Naive thymus-derived CD4-positive, alpha-beta T cell (primary cell): ENCODE measurements around the gene ITPR2. TPM values are rescaled to one million over a fixed set of nuclear protein-coding genes. Genes with fewer than 3 reads are reported as not detected.
"Not testable (repeated sequence)": the region's sequence is repeated elsewhere in the genome, so short reads cannot be mapped to it uniquely, and the experiment has no call there.

Experiments
- ATAC-seq: fragments of 150-1000 bp; cut with Tn5 transposase; 2 replicates; pipeline ENCODE4 v1.10.0; 2021; ENCODE audit warnings: mild to moderate bottlenecking, moderate library complexity
- CTCF ChIA-PET: fragments of 350-600 bp; sonication (Branson Sonifier 250); formaldehyde crosslinking; loops from one replicate; lab custom pipeline; 2021; ENCODE audit warnings: antibody characterized with exemption; lab: Charles Lee
- POLR2A ChIA-PET: fragments of 350-600 bp; sonication (Branson Sonifier 250); formaldehyde crosslinking; loops from one replicate; lab custom pipeline; 2021; ENCODE audit warnings: antibody characterized with exemption, inconsistent platforms; lab: Charles Lee
- DNase-seq, 9 donors: peaks; one replicate each; pipeline versions ENCODE4 v3.0.0 to v3.0.0-alpha.2; 2020 to 2022; ENCODE audit warnings: mixed read lengths in 1 of 9
- H3K27ac ChIP-seq: one replicate; pipeline ENCODE4 v1.7.0; 2013; ENCODE audit warnings: mild to moderate bottlenecking, low read depth, low read length, moderate library complexity
- H3K27me3 ChIP-seq, 2 donors: one replicate each; pipeline ENCODE4 v1.7.0; 2013; ENCODE audit warnings: low read length in 2 of 2, mild to moderate bottlenecking in 2 of 2, moderate library complexity in 2 of 2; ENCODE audit not compliant: control insufficient read depth in 2 of 2, insufficient read depth in 2 of 2
- H3K36me3 ChIP-seq, 3 experiments: 1 replicate in 2 of 3; 2 replicates in 1 of 3; pipeline ENCODE4 v1.7.0; 2013; ENCODE audit warnings: low read length in 3 of 3, mild to moderate bottlenecking in 3 of 3, moderate library complexity in 1 of 3; ENCODE audit not compliant: insufficient read depth in 3 of 3, control insufficient read depth in 2 of 3
- H3K4me1 ChIP-seq, 2 donors: one replicate each; pipeline ENCODE4 v1.7.0; 2013; ENCODE audit warnings: low read length in 2 of 2, mild to moderate bottlenecking in 2 of 2, moderate library complexity in 1 of 2; ENCODE audit not compliant: control insufficient read depth in 2 of 2, insufficient read depth in 2 of 2
- H3K4me3 ChIP-seq: 2 replicates; pipeline ENCODE4 v1.7.0; 2013; ENCODE audit warnings: mild to moderate bottlenecking, low read length
- H3K9me3 ChIP-seq, 3 experiments: 1 replicate in 2 of 3; 2 replicates in 1 of 3; pipeline ENCODE4 v1.7.0; 2013; ENCODE audit warnings: low read length in 3 of 3; ENCODE audit not compliant: control insufficient read depth in 2 of 3
- H3K27ac Mint-ChIP-seq, 9 donors: one replicate each; pipeline ENCODE4 v1.8.0; 2020 to 2022; ENCODE audit warnings: mixed read lengths in 9 of 9, mild to moderate bottlenecking in 8 of 9, moderate library complexity in 5 of 9, inconsistent platforms in 2 of 9
- H3K27me3 Mint-ChIP-seq, 5 donors: one replicate each; pipeline ENCODE4 v1.8.0; 2021 to 2022; ENCODE audit warnings: mixed read lengths in 5 of 5, mild to moderate bottlenecking in 1 of 5
- H3K36me3 Mint-ChIP-seq, 5 donors: one replicate each; pipeline ENCODE4 v1.8.0; 2020 to 2022; ENCODE audit warnings: mixed read lengths in 5 of 5, mild to moderate bottlenecking in 3 of 5, inconsistent platforms in 1 of 5
- H3K4me1 Mint-ChIP-seq, 7 donors: one replicate each; pipeline ENCODE4 v1.8.0; 2020 to 2022; ENCODE audit warnings: mixed read lengths in 7 of 7, mild to moderate bottlenecking in 3 of 7, inconsistent platforms in 1 of 7
- H3K4me3 Mint-ChIP-seq, 10 donors: one replicate each; pipeline ENCODE4 v1.8.0; 2020 to 2022; ENCODE audit warnings: mild to moderate bottlenecking in 10 of 10, mixed read lengths in 10 of 10, moderate library complexity in 6 of 10, inconsistent platforms in 2 of 10
- H3K9me3 Mint-ChIP-seq, 11 donors: one replicate each; pipeline ENCODE4 v1.8.0; 2020 to 2022; ENCODE audit warnings: mixed read lengths in 11 of 11, mild to moderate bottlenecking in 4 of 11, inconsistent platforms in 1 of 11, moderate library complexity in 1 of 11
- intact Hi-C, 2 donors: fragments of 100-400 bp; cut with micrococcal nuclease; formaldehyde crosslinking; loops; one replicate each; pipeline ENCODE4 v1.15.1; 2023
- polyA plus RNA-seq, 2 donors: library from polyadenylated mRNA; unstranded; fragments of 300-500 nt; fragmentation: Illumina TruSeq; gene quantifications; one replicate each; pipeline ENCODE4 v1.2.3, GENCODE V29; 2021
- total RNA-seq, 6 experiments: library from RNA in 5 of 6; stranded (reverse) in 5 of 6; gene quantifications; 1 replicate in 5 of 6; 2 replicates in 1 of 6; pipeline ENCODE4 v1.2.3 and lab custom pipeline; 2021 to 2026

The ITPR2 gene
- total and polyA plus RNA-seq, 7 experiments from 2014 or later = 11.3 to 71.5 (median 51.4) TPM

GRCh38 chr12:26791301-26791791 lies 41.6 kb downstream of the ITPR2 start:
- Mint-ChIP-seq H3K4me3 (no peak overlapping the region), H3K27me3 (no peaks in the 10 kb centered on the region), H3K36me3 (peaks cover 8 to 34% (median 31%) of the 10 kb centered on the region in 5 donors), H3K4me1 (peaks cover 12 to 41% (median 30%) of the 10 kb centered on the region in 7 donors), H3K9me3 (peaks cover 0 to 5% (median 0%) of the 10 kb centered on the region in 11 donors), H3K27ac (no peak overlapping the region)
- peaks cover 0 to 13% of the 10 kb centered on the region in 2 donors for H3K4me1 ChIP-seq
- no peak for DNase-seq
- H3K4me3 ChIP-seq = no peak overlapping the region
- H3K27me3 ChIP-seq = no peaks in the 10 kb centered on the region
- no peaks in the 10 kb centered on the region for H3K9me3 ChIP-seq
- peak; percentile 79 for ATAC-seq
- intact Hi-C loops = no loop called here
- peaks cover 0 to 4% (median 0%) of the 10 kb centered on the region in 3 experiments for H3K36me3 ChIP-seq
- H3K27ac ChIP-seq = no peak overlapping the region
- CTCF ChIA-PET = no interaction called here
- POLR2A ChIA-PET = interaction anchor here (0.6 kb wide), 1 partner anchor 152 kb away, joined by 3 read pairs; no protein-coding TSS in a partner anchor

- Histone ChIP-seq H3K27ac (no peak overlapping the region), H3K27me3 (no peaks in the 10 kb centered on the region), H3K4me3 (no peak overlapping the region), H3K9me3 (no peaks in the 10 kb centered on the region), H3K36me3 (peaks cover 0 to 4% (median 0%) of the 10 kb centered on the region in 3 experiments), H3K4me1 (peaks cover 0 to 13% of the 10 kb centered on the region in 2 donors)
- Mint-ChIP-seq H3K4me3 (no peak overlapping the region), H3K27ac (no peak overlapping the region), H3K9me3 (peaks cover 0 to 5% (median 0%) of the 10 kb centered on the region in 11 donors), H3K36me3 (peaks cover 8 to 34% (median 31%) of the 10 kb centered on the region in 5 donors), H3K27me3 (no peaks in the 10 kb centered on the region), H3K4me1 (peaks cover 12 to 41% (median 30%) of the 10 kb centered on the region in 7 donors)
- intact Hi-C loops = no loop called here
- DNase-seq (no peak), ATAC-seq (no peak)
- POLR2A ChIA-PET = no interaction called here
- CTCF ChIA-PET = interaction anchor here (0.9 kb wide), 1 partner anchor 20 kb away, joined by 3 read pairs; no protein-coding TSS in a partner anchor
These were observed 42.4 kb downstream of the ITPR2 start for GRCh38 chr12:26790645-26790994.

GRCh38 chr12:26789731-26790644 lies 43.0 kb downstream of the ITPR2 start:
- DNase-seq = no peak

GRCh38 chr12:26786865-26787514 lies 46.0 kb downstream of the ITPR2 start:
- H3K36me3 Mint-ChIP-seq = peaks cover 16 to 55% (median 47%) of the 10 kb centered on the region in 5 donors
- H3K4me1 ChIP-seq = peaks cover 0 to 11% of the 10 kb centered on the region in 2 donors
- ChIA-PET POLR2A (no interaction called here), CTCF (no interaction called here)
- no peaks in the 10 kb centered on the region for H3K9me3 ChIP-seq
- peaks cover 0 to 4% (median 0%) of the 10 kb centered on the region in 3 experiments for H3K36me3 ChIP-seq
- H3K27me3 ChIP-seq = no peaks in the 10 kb centered on the region
- no peak overlapping the region for H3K4me3 ChIP-seq
- no peaks in the 10 kb centered on the region for H3K27me3 Mint-ChIP-seq
- intact Hi-C loops = no loop called here
- H3K4me3 Mint-ChIP-seq = no peak overlapping the region
- no peak overlapping the region for H3K27ac ChIP-seq
- ATAC-seq (no peak), DNase-seq (no peak)
- peaks cover 0 to 6% (median 3%) of the 10 kb centered on the region in 11 donors for H3K9me3 Mint-ChIP-seq
- peaks cover 11 to 28% (median 15%) of the 10 kb centered on the region in 7 donors for H3K4me1 Mint-ChIP-seq
- peak overlapping the region in 2 of 9 donors; percentile 53 to 69 for H3K27ac Mint-ChIP-seq

More at GRCh38 chr12:26789731-26790644, 43.0 kb downstream of the ITPR2 start:
- Histone ChIP-seq H3K36me3 (peaks cover 0 to 4% (median 0%) of the 10 kb centered on the region in 3 experiments), H3K27me3 (no peaks in the 10 kb centered on the region), H3K9me3 (no peaks in the 10 kb centered on the region), H3K4me3 (no peak overlapping the region), H3K4me1 (peaks cover 0 to 13% of the 10 kb centered on the region in 2 donors), H3K27ac (no peak overlapping the region)
- POLR2A ChIA-PET = interaction anchor here (0.6 kb wide), 1 partner anchor 23 kb away, joined by 3 read pairs; no protein-coding TSS in a partner anchor
- H3K4me3 Mint-ChIP-seq = no peak overlapping the region
- H3K9me3 Mint-ChIP-seq = peaks cover 0 to 5% (median 0%) of the 10 kb centered on the region in 11 donors
- CTCF ChIA-PET = interaction anchor here (0.9 kb wide), 1 partner anchor 19 kb away, joined by 3 read pairs; no protein-coding TSS in a partner anchor
- intact Hi-C loops = no loop called here
- H3K36me3 Mint-ChIP-seq = peaks cover 8 to 34% (median 31%) of the 10 kb centered on the region in 5 donors
- H3K27ac Mint-ChIP-seq = no peak overlapping the region
- peaks cover 12 to 41% (median 28%) of the 10 kb centered on the region in 7 donors for H3K4me1 Mint-ChIP-seq
- no peaks in the 10 kb centered on the region for H3K27me3 Mint-ChIP-seq
- ATAC-seq = no peak

GRCh38 chr12:26786491-26786864 lies 46.5 kb downstream of the ITPR2 start:
- peaks cover 6 to 24% (median 14%) of the 10 kb centered on the region in 7 donors for H3K4me1 Mint-ChIP-seq
- Histone ChIP-seq H3K9me3 (no peaks in the 10 kb centered on the region), H3K27me3 (no peaks in the 10 kb centered on the region), H3K4me1 (peaks cover 0 to 6% of the 10 kb centered on the region in 2 donors), H3K36me3 (peaks cover 0 to 4% (median 0%) of the 10 kb centered on the region in 3 experiments), H3K4me3 (no peak overlapping the region), H3K27ac (no peak overlapping the region)
- intact Hi-C loops = no loop called here
- H3K4me3 Mint-ChIP-seq = no peak overlapping the region
- H3K27me3 Mint-ChIP-seq = no peaks in the 10 kb centered on the region
- no peak for DNase-seq
- no peak for ATAC-seq
- ChIA-PET POLR2A (no interaction called here), CTCF (no interaction called here)
- peak overlapping the region in 1 of 9 donors; percentile 53 for H3K27ac Mint-ChIP-seq
- peaks cover 0 to 6% (median 3%) of the 10 kb centered on the region in 11 donors for H3K9me3 Mint-ChIP-seq
- peaks cover 16 to 59% (median 50%) of the 10 kb centered on the region in 5 donors for H3K36me3 Mint-ChIP-seq

GRCh38 chr12:26783816-26784379 lies 49.1 kb downstream of the ITPR2 start:
- POLR2A ChIA-PET, ATAC-seq: not testable (repeated sequence)

More at GRCh38 chr12:26783816-26784379, 49.1 kb downstream of the ITPR2 start:
- intact Hi-C loops = loop anchor here in 1 of 2 donors (2.0 kb wide), 1 partner anchor 101 kb away; no protein-coding TSS in a partner anchor
- CTCF ChIA-PET, H3K27me3 Mint-ChIP-seq, DNase-seq, H3K9me3 ChIP-seq, H3K27ac ChIP-seq, H3K4me3 Mint-ChIP-seq, H3K27ac Mint-ChIP-seq, H3K27me3 ChIP-seq, H3K36me3 ChIP-seq, H3K4me1 ChIP-seq, H3K4me3 ChIP-seq: not testable (repeated sequence)
- H3K4me1 Mint-ChIP-seq = peaks cover 0 to 18% (median 5%) of the 10 kb centered on the region in 7 donors
- peaks cover 0 to 16% (median 5%) of the 10 kb centered on the region in 11 donors for H3K9me3 Mint-ChIP-seq
- peaks cover 20 to 74% (median 61%) of the 10 kb centered on the region in 5 donors for H3K36me3 Mint-ChIP-seq
